SK-N-SH (cell line): Measurements from ENCODE around the gene TRAF1. TPM values are rescaled to one million over a fixed set of nuclear protein-coding genes. Genes with fewer than 3 reads are reported as not detected.

Experiments used
- CTCF ChIA-PET: fragments of 300-600, 350-600 bp; formaldehyde crosslinking; extraction: SDS; loops from one replicate; lab custom pipeline; 2021; lab: Yijun Ruan, JAX
- POLR2A ChIA-PET: fragments of 350-600 bp; sonication (Branson Sonifier 250); formaldehyde crosslinking; extraction: SDS; loops from one replicate; lab custom pipeline; 2020; ENCODE audit warnings: antibody characterized with exemption, inconsistent platforms; lab: Yijun Ruan, JAX
- DNase-seq: peaks from one replicate; pipeline ENCODE4 v3.0.0; 2012
- H2AFZ ChIP-seq: fragments of 200-600 bp; sonication (generic); 2 replicates; pipeline ENCODE4 v1.8.1; 2016; ENCODE audit warnings: antibody characterized with exemption, mild to moderate bottlenecking, low read depth
- H3F3A ChIP-seq: fragments of 200-600 bp; sonication (generic); replicated peaks from 2 replicates; pipeline ENCODE3; 2016; ENCODE audit warnings: antibody characterized with exemption, mild to moderate bottlenecking; ENCODE audit not compliant: insufficient read depth
- H3K27ac ChIP-seq, 2 experiments: fragments of 200-500 bp in 1 of 2; fragments of 200-600 bp in 1 of 2; sonication (Bioruptor generic) in 1 of 2; sonication (generic), shearing (Covaris generic) in 1 of 2; 2 replicates each; pipeline versions ENCODE4 v1.5.1 to v1.6.1; 2014 to 2016; ENCODE audit warnings: low read depth in 2 of 2, inconsistent platforms in 1 of 2, low read length in 1 of 2, mild to moderate bottlenecking in 1 of 2, mixed read lengths in 1 of 2
- H3K27me3 ChIP-seq: fragments of 200-600 bp; sonication (generic), shearing (Covaris generic); 2 replicates; pipeline ENCODE4 v1.6.1; 2016; ENCODE audit warnings: mixed run types; ENCODE audit not compliant: insufficient read depth
- H3K36me3 ChIP-seq, 2 experiments: fragments of 200-500 bp in 1 of 2; fragments of 200-600 bp in 1 of 2; sonication (Bioruptor generic) in 1 of 2; sonication (generic) in 1 of 2; replicated peaks in 1 of 2; 2 replicates each; pipeline versions ENCODE3 to v1.5.1; 2014 to 2016; ENCODE audit warnings: low read length in 1 of 2, mild to moderate bottlenecking in 1 of 2; ENCODE audit not compliant: insufficient read depth in 2 of 2, control insufficient read depth in 1 of 2
- H3K4me1 ChIP-seq, 2 experiments: fragments of 200-500 bp in 1 of 2; fragments of 200-600 bp in 1 of 2; sonication (Bioruptor generic) in 1 of 2; sonication (generic), shearing (Covaris generic) in 1 of 2; 2 replicates each; pipeline versions ENCODE4 v1.5.1 to v1.6.1; 2014 to 2016; ENCODE audit warnings: low read depth in 1 of 2, low read length in 1 of 2, mixed run types in 1 of 2; ENCODE audit not compliant: insufficient read depth in 2 of 2, control insufficient read depth in 1 of 2
- H3K4me2 ChIP-seq: fragments of 200-600 bp; sonication (generic), shearing (Covaris generic); 2 replicates; pipeline ENCODE4 v1.6.1; 2017; ENCODE audit warnings: mixed run types
- H3K4me3 ChIP-seq, 2 experiments: fragments of 200-500 bp in 1 of 2; fragments of 200-600 bp in 1 of 2; sonication (Bioruptor generic) in 1 of 2; sonication (generic), shearing (Covaris generic) in 1 of 2; 2 replicates each; pipeline versions ENCODE4 v1.5.1 to v1.8.1; 2014 to 2016; ENCODE audit warnings: low read depth in 2 of 2, inconsistent platforms in 1 of 2, low read length in 1 of 2, mild to moderate bottlenecking in 1 of 2, mixed read lengths in 1 of 2, moderate library complexity in 1 of 2
- H3K79me2 ChIP-seq: fragments of 200-600 bp; sonication (generic); 2 replicates; pipeline ENCODE4 v1.8.1; 2017; ENCODE audit warnings: mild to moderate bottlenecking; ENCODE audit not compliant: insufficient read depth
- H3K9ac ChIP-seq: fragments of 200-600 bp; sonication (generic); 2 replicates; pipeline ENCODE4 v1.6.1; 2017; ENCODE audit warnings: mixed run types
- H3K9me2 ChIP-seq: fragments of 200-600 bp; sonication (generic); 2 replicates; pipeline ENCODE4 v1.6.1; 2017; ENCODE audit warnings: mixed run types
- H3K9me3 ChIP-seq: fragments of 200-600 bp; sonication (generic); 2 replicates; pipeline ENCODE4 v1.6.1; 2017; ENCODE audit warnings: mixed run types, mild to moderate bottlenecking, moderate library complexity
- H4K20me1 ChIP-seq: fragments of 200-600 bp; sonication (generic); 2 replicates; pipeline ENCODE4 v1.6.1; 2017; ENCODE audit warnings: mild to moderate bottlenecking, mixed run types; ENCODE audit not compliant: insufficient read depth
- CTCF ChIP-seq: fragments of 200-600 bp; sonication (generic); IDR thresholded peaks from 2 replicates; pipeline ENCODE4 v1.6.1; 2017; ENCODE audit warnings: antibody characterized with exemption, mild to moderate bottlenecking, moderate library complexity
- ELF1 ChIP-seq: IDR thresholded peaks from 2 replicates; pipeline ENCODE4 v1.4.0; 2012
- EP300 ChIP-seq, 2 experiments: IDR thresholded peaks; 2 replicates each; pipeline versions ENCODE4 v1.4.0 to v1.6.1; 2012; ENCODE audit warnings: borderline replicate concordance in 1 of 2, low read depth in 1 of 2, low read length in 1 of 2
- FOSL2 ChIP-seq: IDR thresholded peaks from 2 replicates; pipeline ENCODE4 v1.4.0; 2012; ENCODE audit warnings: low read depth, mild to moderate bottlenecking, moderate library complexity, borderline replicate concordance
- FOXJ3 ChIP-seq: sonication (generic); formaldehyde crosslinking; IDR thresholded peaks from 2 replicates; pipeline ENCODE4 v1.5.1; 2020; ENCODE audit warnings: mild to moderate bottlenecking, missing genetic modification reagents
- FOXM1 ChIP-seq: IDR thresholded peaks from 2 replicates; pipeline ENCODE4 v1.4.0; 2012; ENCODE audit warnings: low read depth, mild to moderate bottlenecking
- GABPA ChIP-seq: IDR thresholded peaks from 2 replicates; pipeline ENCODE4 v1.4.0; 2012; ENCODE audit warnings: low read depth, mild to moderate bottlenecking
- JUND ChIP-seq: IDR thresholded peaks from 2 replicates; pipeline ENCODE4 v1.4.0; 2012
- MEF2A ChIP-seq: IDR thresholded peaks from 2 replicates; pipeline ENCODE4 v1.4.0; 2012; ENCODE audit warnings: low read depth, borderline replicate concordance
- NFIC ChIP-seq: IDR thresholded peaks from 2 replicates; pipeline ENCODE4 v1.4.0; 2012; ENCODE audit warnings: borderline replicate concordance
- POLR2AphosphoS5 ChIP-seq: IDR thresholded peaks from 2 replicates; pipeline ENCODE4 v1.6.1; 2012; ENCODE audit warnings: low read depth, low read length
- RXRA ChIP-seq: IDR thresholded peaks from 2 replicates; pipeline ENCODE4 v1.4.0; 2012; ENCODE audit warnings: low read depth, mild to moderate bottlenecking, borderline replicate concordance
- SIN3A ChIP-seq: IDR thresholded peaks from 2 replicates; pipeline ENCODE4 v1.6.1; 2012; ENCODE audit warnings: low read depth, mild to moderate bottlenecking, low read length, moderate library complexity, borderline replicate concordance
- SMC3 ChIP-seq: IDR thresholded peaks from 2 replicates; pipeline ENCODE4 v1.6.1; 2012; ENCODE audit warnings: low read depth, low read length, improper control_type of control experiment
- TCF12 ChIP-seq: IDR thresholded peaks from 2 replicates; pipeline ENCODE4 v1.4.0; 2012
- USF1 ChIP-seq: IDR thresholded peaks from 2 replicates; pipeline ENCODE4 v1.4.0; 2012; ENCODE audit warnings: low read depth, borderline replicate concordance
- YY1 ChIP-seq: IDR thresholded peaks from 2 replicates; pipeline ENCODE4 v1.4.0; 2012; ENCODE audit warnings: low read depth, mild to moderate bottlenecking
- WGBS: methylation state at CpG from one replicate; pipeline ENCODE4 v1.1.6; 2017; ENCODE audit warnings: low lambda C conversion rate; 5-methylcytosine and 5-hydroxymethylcytosine counted together
- polyA plus RNA-seq, 3 experiments: library from polyadenylated mRNA; depleted of rRNA; stranded (reverse); fragments of >200 nt; gene quantifications; 2 replicates each; pipeline ENCODE4 v1.2.3, GENCODE V29; 2012
- TF ChIP-seq, protein P1 (sequence below): fragments of 150-350 bp; IDR thresholded peaks from 2 replicates; pipeline ENCODE4 v1.6.1; 2016; ENCODE audit warnings: mild to moderate bottlenecking, low read depth, low read length
- TF ChIP-seq, protein P2 (sequence below): IDR thresholded peaks from 2 replicates; pipeline ENCODE4 v1.4.0; 2012; ENCODE audit warnings: low read depth
- TF ChIP-seq, protein P3 (sequence below): IDR thresholded peaks from 2 replicates; pipeline ENCODE4; 2012
- TF ChIP-seq, protein P4 (sequence below): IDR thresholded peaks from 2 replicates; pipeline ENCODE4 v1.6.1; 2012; ENCODE audit warnings: mild to moderate bottlenecking, low read depth, low read length, moderate library complexity

The TRAF1 gene
- polyA plus RNA-seq, 1 of the 3 experiments (the other 2 are of a cell fraction): 1.2 TPM

DNA sequence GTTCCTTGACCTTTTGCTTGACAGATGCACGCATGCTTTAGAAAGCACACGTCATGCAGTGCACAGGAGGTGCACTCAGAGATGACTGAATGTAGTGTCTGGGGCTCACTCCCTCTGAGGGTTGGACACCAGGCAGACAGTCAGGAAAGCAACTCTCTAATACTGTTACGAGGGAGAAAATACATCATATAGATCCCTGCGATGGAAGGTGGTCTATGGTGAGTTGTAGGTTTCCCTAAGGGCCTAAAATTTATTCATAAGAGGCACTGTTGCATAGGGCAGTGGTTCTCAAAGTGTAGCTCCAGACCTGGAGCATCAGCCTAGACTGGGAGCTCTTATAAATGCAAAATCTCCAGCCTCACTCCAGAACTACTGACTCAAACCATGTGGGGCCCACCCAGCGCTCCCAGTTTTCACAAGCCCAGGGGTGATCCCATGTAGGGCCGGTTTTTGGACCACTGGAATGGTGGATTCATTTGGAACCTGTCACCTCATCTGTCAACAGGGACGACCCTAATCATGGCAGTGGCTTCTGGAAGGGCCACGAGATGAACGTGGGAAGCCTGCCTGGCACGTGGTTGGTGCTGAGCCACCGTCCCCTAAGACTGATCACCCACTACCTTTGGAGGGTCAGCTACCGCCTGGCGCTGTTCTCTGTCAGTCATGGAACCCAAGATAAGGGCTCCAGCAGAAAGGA lies 32.8 kb downstream of the TRAF1 start (continued):
- TF ChIP-seq SMC3: no peak
- TF ChIP-seq FOXJ3: no peak
- TF ChIP-seq, protein P1, sequence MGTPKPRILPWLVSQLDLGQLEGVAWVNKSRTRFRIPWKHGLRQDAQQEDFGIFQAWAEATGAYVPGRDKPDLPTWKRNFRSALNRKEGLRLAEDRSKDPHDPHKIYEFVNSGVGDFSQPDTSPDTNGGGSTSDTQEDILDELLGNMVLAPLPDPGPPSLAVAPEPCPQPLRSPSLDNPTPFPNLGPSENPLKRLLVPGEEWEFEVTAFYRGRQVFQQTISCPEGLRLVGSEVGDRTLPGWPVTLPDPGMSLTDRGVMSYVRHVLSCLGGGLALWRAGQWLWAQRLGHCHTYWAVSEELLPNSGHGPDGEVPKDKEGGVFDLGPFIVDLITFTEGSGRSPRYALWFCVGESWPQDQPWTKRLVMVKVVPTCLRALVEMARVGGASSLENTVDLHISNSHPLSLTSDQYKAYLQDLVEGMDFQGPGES: no peak
- TF ChIP-seq USF1: no peak
- TF ChIP-seq TCF12: no peak

DNA sequence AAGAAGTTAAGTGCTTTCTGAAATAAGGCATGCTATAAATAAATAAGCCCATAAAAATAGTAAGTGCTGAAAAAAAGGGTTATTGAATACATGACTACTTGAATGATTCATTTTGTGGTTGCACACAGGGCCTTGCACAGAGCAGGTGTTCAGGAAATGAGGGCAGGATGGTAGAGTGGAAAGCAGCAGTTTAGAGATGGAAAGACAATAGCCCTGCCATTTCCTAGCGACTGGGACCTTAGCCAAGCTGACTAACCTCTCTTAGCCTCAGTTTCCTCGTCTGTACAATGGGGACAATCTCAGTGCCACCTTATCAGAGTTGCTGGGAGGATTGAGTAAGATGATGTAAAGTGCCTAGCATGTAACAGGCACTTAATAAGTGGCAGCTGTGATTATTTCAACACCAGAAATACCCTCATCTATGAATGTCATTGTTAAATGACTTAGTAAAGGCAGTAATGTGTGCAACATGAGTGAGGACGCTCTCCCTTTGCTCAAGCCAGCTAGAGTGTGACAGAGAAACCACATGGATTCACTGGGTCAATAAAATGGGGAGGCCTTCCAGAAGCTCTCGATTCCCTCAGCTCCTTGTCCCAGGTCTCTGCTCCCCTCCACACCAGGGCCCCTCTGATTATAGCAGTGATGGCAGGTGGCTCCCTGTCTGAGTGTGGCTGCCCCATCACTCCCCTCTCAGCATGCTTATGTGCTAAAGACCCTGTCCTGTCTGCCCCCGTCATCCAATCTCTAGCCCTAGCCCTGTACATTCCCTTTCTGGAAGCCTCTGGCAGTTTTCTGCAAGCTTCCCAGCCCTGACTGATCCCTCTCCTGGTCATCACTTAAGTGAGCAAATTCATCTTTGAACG lies 33.6 kb downstream of the TRAF1 start:
- CTCF ChIA-PET: interaction anchor here (1.4 kb wide), 1 partner anchor 14 kb away, joined by 3 read pairs; no protein-coding TSS in a partner anchor

More for the DNA sequence above, 33.6 kb downstream of the TRAF1 start:
- Histone ChIP-seq H3K9me3 (no peaks in the 10 kb centered on the region), H3K9ac (no peak overlapping the region), H3K4me2 (no peak overlapping the region), H3K4me3 (no peak overlapping the region), H3K4me1 (no peaks in the 10 kb centered on the region; a peak in 1 of 4 replicates), H3K27ac (no peak overlapping the region), H3K27me3 (no peaks in the 10 kb centered on the region), H3K36me3 (no peaks in the 10 kb centered on the region), H3K79me2 (no peaks in the 10 kb centered on the region), H3F3A (peaks cover 11% of the 10 kb centered on the region), H2AFZ (no peak overlapping the region), H4K20me1 (no peaks in the 10 kb centered on the region), H3K9me2 (no peaks in the 10 kb centered on the region)
- peak; percentile 33; the same call in 1 of the 2 replicates for TF ChIP-seq FOXM1
- 0 out of 2 replicates have a peak, but pooled peaks have one; percentile 21 for TF ChIP-seq SIN3A
- TF ChIP-seq GABPA: no peak
- TF ChIP-seq TCF12: peak; percentile 99
- peak; percentile 87 for TF ChIP-seq POLR2AphosphoS5
- TF ChIP-seq FOXJ3: no peak
- TF ChIP-seq RXRA: peak; percentile 58; the same call in 1 of the 2 replicates
- peak; percentile 79 for TF ChIP-seq NFIC
- TF ChIP-seq, protein P2, sequence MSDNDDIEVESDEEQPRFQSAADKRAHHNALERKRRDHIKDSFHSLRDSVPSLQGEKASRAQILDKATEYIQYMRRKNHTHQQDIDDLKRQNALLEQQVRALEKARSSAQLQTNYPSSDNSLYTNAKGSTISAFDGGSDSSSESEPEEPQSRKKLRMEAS: peak; percentile 43; the same call in 1 of the 2 replicates
- TF ChIP-seq YY1: no peak
- TF ChIP-seq, protein P3, sequence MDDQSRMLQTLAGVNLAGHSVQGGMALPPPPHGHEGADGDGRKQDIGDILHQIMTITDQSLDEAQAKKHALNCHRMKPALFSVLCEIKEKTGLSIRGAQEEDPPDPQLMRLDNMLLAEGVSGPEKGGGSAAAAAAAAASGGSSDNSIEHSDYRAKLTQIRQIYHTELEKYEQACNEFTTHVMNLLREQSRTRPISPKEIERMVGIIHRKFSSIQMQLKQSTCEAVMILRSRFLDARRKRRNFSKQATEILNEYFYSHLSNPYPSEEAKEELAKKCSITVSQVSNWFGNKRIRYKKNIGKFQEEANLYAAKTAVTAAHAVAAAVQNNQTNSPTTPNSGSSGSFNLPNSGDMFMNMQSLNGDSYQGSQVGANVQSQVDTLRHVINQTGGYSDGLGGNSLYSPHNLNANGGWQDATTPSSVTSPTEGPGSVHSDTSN: peak; percentile 86
- TF ChIP-seq, protein P4, sequence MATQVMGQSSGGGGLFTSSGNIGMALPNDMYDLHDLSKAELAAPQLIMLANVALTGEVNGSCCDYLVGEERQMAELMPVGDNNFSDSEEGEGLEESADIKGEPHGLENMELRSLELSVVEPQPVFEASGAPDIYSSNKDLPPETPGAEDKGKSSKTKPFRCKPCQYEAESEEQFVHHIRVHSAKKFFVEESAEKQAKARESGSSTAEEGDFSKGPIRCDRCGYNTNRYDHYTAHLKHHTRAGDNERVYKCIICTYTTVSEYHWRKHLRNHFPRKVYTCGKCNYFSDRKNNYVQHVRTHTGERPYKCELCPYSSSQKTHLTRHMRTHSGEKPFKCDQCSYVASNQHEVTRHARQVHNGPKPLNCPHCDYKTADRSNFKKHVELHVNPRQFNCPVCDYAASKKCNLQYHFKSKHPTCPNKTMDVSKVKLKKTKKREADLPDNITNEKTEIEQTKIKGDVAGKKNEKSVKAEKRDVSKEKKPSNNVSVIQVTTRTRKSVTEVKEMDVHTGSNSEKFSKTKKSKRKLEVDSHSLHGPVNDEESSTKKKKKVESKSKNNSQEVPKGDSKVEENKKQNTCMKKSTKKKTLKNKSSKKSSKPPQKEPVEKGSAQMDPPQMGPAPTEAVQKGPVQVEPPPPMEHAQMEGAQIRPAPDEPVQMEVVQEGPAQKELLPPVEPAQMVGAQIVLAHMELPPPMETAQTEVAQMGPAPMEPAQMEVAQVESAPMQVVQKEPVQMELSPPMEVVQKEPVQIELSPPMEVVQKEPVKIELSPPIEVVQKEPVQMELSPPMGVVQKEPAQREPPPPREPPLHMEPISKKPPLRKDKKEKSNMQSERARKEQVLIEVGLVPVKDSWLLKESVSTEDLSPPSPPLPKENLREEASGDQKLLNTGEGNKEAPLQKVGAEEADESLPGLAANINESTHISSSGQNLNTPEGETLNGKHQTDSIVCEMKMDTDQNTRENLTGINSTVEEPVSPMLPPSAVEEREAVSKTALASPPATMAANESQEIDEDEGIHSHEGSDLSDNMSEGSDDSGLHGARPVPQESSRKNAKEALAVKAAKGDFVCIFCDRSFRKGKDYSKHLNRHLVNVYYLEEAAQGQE: peak; percentile 44; the same call in 1 of the 2 replicates
- no peak for TF ChIP-seq CTCF
- peak; percentile 80 for TF ChIP-seq JUND
- peak in 1 of 2 experiments; percentile 78; a peak in 1 of 4 replicates for TF ChIP-seq EP300 (IDR thresholded peaks at IDR 0.05; ENCODE audit: borderline replicate concordance in 1 of 2, low read depth in 1 of 2, low read length in 1 of 2)
- peak; percentile 85 for TF ChIP-seq FOSL2
- peak; percentile 95 for TF ChIP-seq MEF2A
- TF ChIP-seq ELF1: no peak
- POLR2A ChIA-PET: no interaction called here
- 68% methylated on average over 6 of the region's 6 CpGs for WGBS
- DNase-seq: no peak
